DND-41 (cell line): ENCODE data around the gene OR4K1.
"Not testable (repeated sequence)": the region's sequence is repeated elsewhere in the genome, so short reads cannot be mapped to it uniquely, and the experiment has no call there.

ENCODE experiments used
- ATAC-seq: fragments of 200-7000 bp; cut with Tn5 transposase; 3 replicates; pipeline ENCODE4 v1.9.1; 2021; ENCODE audit warnings: low read depth; ENCODE audit not compliant: insufficient read depth
- DNase-seq: peaks from one replicate; pipeline ENCODE4 v3.0.0-alpha.2; 2020
- H2AFZ ChIP-seq: 2 replicates; pipeline ENCODE4 v1.6.0; 2012; ENCODE audit warnings: low read depth, low read length
- H3K27ac ChIP-seq: 2 replicates; pipeline ENCODE4 v1.5.1; 2012; ENCODE audit warnings: low read length, inconsistent platforms
- H3K27me3 ChIP-seq: fragments of 200-600 bp; sonication (generic); 2 replicates; pipeline ENCODE4 v1.6.0; 2012; ENCODE audit warnings: low read length, mild to moderate bottlenecking, inconsistent platforms; ENCODE audit not compliant: insufficient read depth, poor library complexity
- H3K36me3 ChIP-seq: 2 replicates; pipeline ENCODE4 v1.5.1; 2012; ENCODE audit warnings: low read length, inconsistent platforms; ENCODE audit not compliant: insufficient read depth
- H3K4me1 ChIP-seq: 2 replicates; pipeline ENCODE4 v1.5.1; 2012; ENCODE audit warnings: mild to moderate bottlenecking, low read length; ENCODE audit not compliant: insufficient read depth
- H3K4me2 ChIP-seq: 2 replicates; pipeline ENCODE4 v1.6.0; 2012; ENCODE audit warnings: mild to moderate bottlenecking, moderate library complexity, low read length, inconsistent platforms; ENCODE audit not compliant: insufficient read depth
- H3K4me3 ChIP-seq, 2 experiments: fragments of 200-600 bp in 1 of 2; shearing (Covaris generic) in 1 of 2; 2 replicates each; pipeline ENCODE4 v1.5.1; 2012 to 2016; ENCODE audit warnings: inconsistent platforms in 2 of 2, low read length in 2 of 2, mild to moderate bottlenecking in 2 of 2, low read depth in 1 of 2, moderate library complexity in 1 of 2
- H3K79me2 ChIP-seq: 2 replicates; pipeline ENCODE4 v1.6.0; 2012; ENCODE audit warnings: low read length, inconsistent platforms; ENCODE audit not compliant: insufficient read depth
- H3K9ac ChIP-seq: 2 replicates; pipeline ENCODE4 v1.6.0; 2012; ENCODE audit warnings: low read depth, mild to moderate bottlenecking, inconsistent platforms, low read length, moderate library complexity
- H3K9me3 ChIP-seq: 2 replicates; pipeline ENCODE4 v1.5.1; 2012; ENCODE audit warnings: low read length, moderate library complexity, mild to moderate bottlenecking, inconsistent platforms; ENCODE audit not compliant: insufficient read depth, severe bottlenecking
- H4K20me1 ChIP-seq: 2 replicates; pipeline ENCODE4 v1.6.0; 2012; ENCODE audit warnings: low read length; ENCODE audit not compliant: insufficient read depth
- EZH2 ChIP-seq: IDR thresholded peaks from 3 replicates; pipeline ENCODE4 v1.6.1; 2012; ENCODE audit warnings: borderline replicate concordance, low read depth, mild to moderate bottlenecking, moderate library complexity, low read length, inconsistent platforms; ENCODE audit not compliant: severe bottlenecking
- TF ChIP-seq, protein P1 (sequence below): IDR thresholded peaks from 2 replicates; pipeline ENCODE4 v1.5.1; 2012; ENCODE audit warnings: borderline replicate concordance, low read length, moderate library complexity, mild to moderate bottlenecking; ENCODE audit not compliant: poor library complexity, severe bottlenecking; ENCODE audit errors: extremely low read depth

OR4K1 gene

DNA sequence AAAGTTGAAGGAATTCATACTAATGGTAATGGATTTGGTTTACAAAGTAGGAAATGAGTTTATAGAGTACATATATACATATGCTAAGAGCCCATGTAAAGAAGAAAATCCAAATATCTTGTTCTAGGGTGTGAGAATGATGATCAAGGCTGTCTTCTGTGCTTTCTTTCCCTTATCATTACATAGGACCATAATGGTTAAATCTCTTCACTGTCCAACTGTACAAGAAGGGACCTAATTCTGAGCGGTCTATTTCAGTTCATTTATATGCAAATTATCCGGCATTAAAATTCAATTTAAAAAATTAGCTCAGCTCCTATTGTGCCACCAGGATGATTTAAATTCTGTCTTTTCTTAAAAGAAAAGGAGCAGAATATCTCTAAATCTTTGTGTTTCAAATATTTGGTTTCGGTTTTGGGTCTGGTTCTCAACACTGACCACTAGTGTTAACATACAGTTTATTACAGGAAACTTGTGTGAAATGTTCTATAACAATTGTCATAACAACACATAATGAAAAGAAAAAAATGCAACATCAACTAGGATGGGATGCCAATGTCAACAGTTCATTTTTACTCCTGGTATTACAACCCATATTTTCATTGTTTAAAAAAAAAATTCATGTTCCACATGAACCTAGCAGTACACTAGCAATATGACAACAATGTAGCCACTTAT, 16.8 kb downstream of the OR4K1 start:
- Histone ChIP-seq H3K9ac (no peak overlapping the region), H3K27ac (no peak overlapping the region), H3K4me1 (no peaks in the 10 kb centered on the region), H3K4me3 (no peak overlapping the region), H2AFZ (no peak overlapping the region; the same call in 1 of the 2 replicates), H3K4me2 (no peak overlapping the region), H3K27me3 (no peaks in the 10 kb centered on the region), H4K20me1 (no peaks in the 10 kb centered on the region), H3K36me3 (no peaks in the 10 kb centered on the region), H3K9me3 (no peaks in the 10 kb centered on the region), H3K79me2 (no peaks in the 10 kb centered on the region)
- TF ChIP-seq, protein P1, sequence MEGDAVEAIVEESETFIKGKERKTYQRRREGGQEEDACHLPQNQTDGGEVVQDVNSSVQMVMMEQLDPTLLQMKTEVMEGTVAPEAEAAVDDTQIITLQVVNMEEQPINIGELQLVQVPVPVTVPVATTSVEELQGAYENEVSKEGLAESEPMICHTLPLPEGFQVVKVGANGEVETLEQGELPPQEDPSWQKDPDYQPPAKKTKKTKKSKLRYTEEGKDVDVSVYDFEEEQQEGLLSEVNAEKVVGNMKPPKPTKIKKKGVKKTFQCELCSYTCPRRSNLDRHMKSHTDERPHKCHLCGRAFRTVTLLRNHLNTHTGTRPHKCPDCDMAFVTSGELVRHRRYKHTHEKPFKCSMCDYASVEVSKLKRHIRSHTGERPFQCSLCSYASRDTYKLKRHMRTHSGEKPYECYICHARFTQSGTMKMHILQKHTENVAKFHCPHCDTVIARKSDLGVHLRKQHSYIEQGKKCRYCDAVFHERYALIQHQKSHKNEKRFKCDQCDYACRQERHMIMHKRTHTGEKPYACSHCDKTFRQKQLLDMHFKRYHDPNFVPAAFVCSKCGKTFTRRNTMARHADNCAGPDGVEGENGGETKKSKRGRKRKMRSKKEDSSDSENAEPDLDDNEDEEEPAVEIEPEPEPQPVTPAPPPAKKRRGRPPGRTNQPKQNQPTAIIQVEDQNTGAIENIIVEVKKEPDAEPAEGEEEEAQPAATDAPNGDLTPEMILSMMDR = peak; percentile 17
- no peak for TF ChIP-seq EZH2
- ATAC-seq (peak; percentile 44; the same call in 1 of the 3 replicates), DNase-seq (no peak)

DNA sequence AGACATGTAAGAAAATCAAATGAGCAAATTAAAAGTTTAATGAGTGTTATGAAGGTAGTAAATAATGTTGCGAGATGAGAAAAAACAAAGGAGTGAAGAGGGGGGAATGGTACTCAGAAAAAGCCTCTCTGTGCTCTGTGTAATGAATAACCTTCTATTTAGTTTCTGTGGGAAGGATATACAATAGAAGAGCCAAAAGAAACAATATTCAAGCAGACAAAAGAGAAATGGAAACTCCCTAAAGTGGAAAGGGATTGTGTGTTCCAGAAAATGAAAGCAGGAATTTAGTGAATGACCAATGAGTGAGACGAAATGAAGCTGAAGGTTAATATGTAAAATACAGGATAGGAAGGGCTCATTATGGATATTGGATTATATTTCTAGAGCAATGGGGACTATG, 18.5 kb downstream of the OR4K1 start:
- H3K27ac ChIP-seq = no peak overlapping the region
- TF ChIP-seq, protein P1 = no peak
- TF ChIP-seq EZH2 = no peak
- H3K79me2 ChIP-seq = no peaks in the 10 kb centered on the region
- no peaks in the 10 kb centered on the region for H4K20me1 ChIP-seq
- H2AFZ ChIP-seq = no peak overlapping the region
- ATAC-seq (no peak), DNase-seq (no peak)
- H3K9me3 ChIP-seq = no peaks in the 10 kb centered on the region
- H3K4me1 ChIP-seq = no peaks in the 10 kb centered on the region
- no peaks in the 10 kb centered on the region for H3K36me3 ChIP-seq
- no peak overlapping the region for H3K9ac ChIP-seq
- H3K27me3 ChIP-seq = no peaks in the 10 kb centered on the region
- no peak overlapping the region for H3K4me2 ChIP-seq
- H3K4me3 ChIP-seq = no peak overlapping the region

DNA sequence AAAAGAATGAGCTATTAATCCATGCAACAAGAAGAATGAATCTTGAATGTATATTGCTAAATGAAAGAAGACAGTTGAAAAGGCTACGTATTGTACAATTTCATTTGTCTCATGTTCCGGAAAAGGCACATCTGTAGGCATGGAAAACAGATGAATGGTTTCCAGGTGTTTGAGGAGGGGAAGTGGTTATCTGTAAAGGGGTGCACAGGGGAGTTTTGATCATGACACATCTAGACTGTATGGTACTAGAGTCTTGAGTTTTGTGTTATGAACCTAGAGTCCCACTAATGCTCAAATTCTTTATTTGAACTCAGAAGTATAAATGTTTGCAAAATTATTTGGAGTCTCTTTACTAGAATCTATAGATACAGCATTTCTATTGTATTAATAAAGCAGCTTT, 39.0 kb downstream of the OR4K1 start:
- H3K4me2 ChIP-seq, DNase-seq, H3K9ac ChIP-seq, H3K9me3 ChIP-seq, H4K20me1 ChIP-seq, H3K36me3 ChIP-seq, H2AFZ ChIP-seq, H3K27me3 ChIP-seq, H3K4me3 ChIP-seq, H3K27ac ChIP-seq, H3K79me2 ChIP-seq: not testable (repeated sequence)
- H3K4me1 ChIP-seq = peaks cover 20% of the 10 kb centered on the region
- ATAC-seq = peak; percentile 81

DNA sequence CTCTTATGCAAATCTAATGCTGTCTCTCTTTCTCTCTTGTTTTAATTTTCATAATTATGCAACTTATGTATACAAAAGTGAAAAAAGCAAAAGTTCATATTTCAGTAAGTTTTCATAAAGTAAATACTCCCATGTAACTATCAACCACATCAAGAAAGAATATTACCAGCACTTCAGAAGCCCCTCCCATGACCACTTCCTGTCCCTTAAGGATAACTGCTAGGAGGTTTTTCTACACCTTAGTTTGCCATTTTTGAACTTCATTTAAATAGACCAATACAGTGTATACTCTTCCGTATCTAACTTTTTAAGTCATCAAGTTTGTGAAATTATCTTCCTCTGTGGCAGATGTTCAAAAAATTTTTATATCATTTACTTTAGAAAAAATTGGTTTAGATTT, 44.1 kb downstream of the OR4K1 start:
- peak; percentile 98 for ATAC-seq
- H3K9ac ChIP-seq = no peak overlapping the region; the same call in 1 of the 2 replicates
- no peaks in the 10 kb centered on the region for H3K27me3 ChIP-seq
- H3K79me2 ChIP-seq = no peaks in the 10 kb centered on the region
- H3K36me3 ChIP-seq = no peaks in the 10 kb centered on the region
- no peak overlapping the region for H3K4me3 ChIP-seq
- H3K4me2 ChIP-seq = peak overlapping the region; percentile 11; the same call in 1 of the 2 replicates
- H3K27ac ChIP-seq = peak overlapping the region; percentile 61; the same call in 1 of the 2 replicates
- H2AFZ ChIP-seq = no peak overlapping the region
- DNase-seq = peak; percentile 75
- no peaks in the 10 kb centered on the region for H4K20me1 ChIP-seq
- no peak for TF ChIP-seq EZH2
- TF ChIP-seq, protein P1 = no peak
- no peaks in the 10 kb centered on the region for H3K9me3 ChIP-seq
- peaks cover 28% of the 10 kb centered on the region for H3K4me1 ChIP-seq
